GM21737 (cell line): ENCODE data around the gene ITPR1.
A peak's percentile ranks its signal among the peaks of the same experiment; 100 is the strongest.

Source experiments
- ATAC-seq: cut with Tn5 transposase; IDR thresholded peaks from one replicate; pipeline ENCODE4 v1.9.1; 2021; ENCODE audit warnings: mild to moderate bottlenecking, moderate library complexity; ENCODE audit not compliant: unreplicated experiment

ITPR1 gene

GRCh38 chr3:4770561-4770960 lies 277.4 kb downstream of the ITPR1 start:
- no peak for ATAC-seq

DNA sequence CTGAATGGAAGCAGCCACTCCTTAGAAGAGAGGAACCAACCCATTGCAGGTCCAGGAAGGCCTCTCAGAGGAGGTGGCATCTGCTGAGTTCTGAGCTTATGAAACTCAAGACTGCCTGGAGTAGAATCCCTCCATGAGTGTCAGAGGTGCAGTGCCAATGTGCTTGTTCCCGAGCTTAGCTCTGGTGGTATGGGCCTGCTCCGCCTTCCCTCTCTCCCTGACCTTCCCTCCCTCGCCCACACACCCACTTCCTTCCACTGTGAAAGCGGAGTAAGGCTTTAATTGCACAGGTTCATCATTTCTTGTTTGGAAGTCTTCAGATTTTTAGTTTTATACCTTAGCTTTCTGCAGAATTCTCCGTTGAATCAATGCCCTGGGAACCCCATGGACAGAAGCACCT lies 278.1 kb downstream of the ITPR1 start:
- no peak for ATAC-seq

GRCh38 chr3:4772171-4772804 lies 279.1 kb downstream of the ITPR1 start:
- ATAC-seq = no peak

GRCh38 chr3:4772858-4773257 lies 279.7 kb downstream of the ITPR1 start:
- no peak for ATAC-seq

- ATAC-seq = no peak
These were observed 280.4 kb downstream of the ITPR1 start for GRCh38 chr3:4773583-4773982.

DNA sequence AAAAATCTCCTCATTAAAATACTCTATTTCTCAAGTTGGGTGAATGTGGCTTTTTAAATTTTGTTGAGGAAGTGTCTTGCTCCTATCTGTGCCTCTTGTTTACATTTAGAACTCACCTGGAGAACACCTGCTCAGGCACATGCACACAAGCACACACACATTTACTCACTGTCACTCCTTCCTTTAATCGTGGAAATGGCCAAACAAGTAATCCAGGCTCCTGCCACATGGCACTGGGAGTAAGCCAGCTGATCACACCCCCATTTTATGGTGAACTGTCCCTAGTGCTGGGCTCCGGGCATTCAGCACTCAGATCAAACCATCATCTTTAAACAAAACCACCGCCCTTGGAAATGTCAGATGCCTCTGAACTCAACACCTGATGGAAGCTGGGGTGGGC lies 281.4 kb downstream of the ITPR1 start:
- ATAC-seq = no peak

- peak; percentile 39 for ATAC-seq
These were observed 283.3 kb downstream of the ITPR1 start for GRCh38 chr3:4776399-4776979.

- peak; percentile 89 for ATAC-seq
These were observed 283.9 kb downstream of the ITPR1 start for GRCh38 chr3:4776980-4777581.

- no peak for ATAC-seq
These were observed 285.0 kb downstream of the ITPR1 start for GRCh38 chr3:4778119-4778518.

DNA sequence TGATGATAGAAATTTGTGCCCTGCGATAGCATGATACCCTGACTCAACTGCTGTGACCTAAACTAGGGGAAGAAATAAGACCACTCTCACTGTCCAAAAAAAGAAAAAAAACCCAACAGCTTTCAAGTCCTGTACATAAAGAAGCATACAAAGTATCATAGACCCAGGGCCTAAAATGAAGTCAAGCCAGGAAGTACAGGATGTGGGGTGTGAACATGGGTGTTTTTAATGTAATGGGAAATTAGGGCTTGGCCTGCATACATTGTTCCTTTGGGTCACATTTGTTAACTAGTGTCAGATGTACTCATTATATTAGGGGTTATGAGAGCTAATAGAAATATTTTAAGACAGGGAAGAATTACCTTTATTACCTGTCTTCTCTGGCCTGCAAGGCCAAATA lies 285.6 kb downstream of the ITPR1 start:
- ATAC-seq = no peak

GRCh38 chr3:4780545-4780957 lies 287.4 kb downstream of the ITPR1 start:
- no peak for ATAC-seq

GRCh38 chr3:4782095-4782494 lies 288.9 kb downstream of the ITPR1 start:
- no peak for ATAC-seq

DNA sequence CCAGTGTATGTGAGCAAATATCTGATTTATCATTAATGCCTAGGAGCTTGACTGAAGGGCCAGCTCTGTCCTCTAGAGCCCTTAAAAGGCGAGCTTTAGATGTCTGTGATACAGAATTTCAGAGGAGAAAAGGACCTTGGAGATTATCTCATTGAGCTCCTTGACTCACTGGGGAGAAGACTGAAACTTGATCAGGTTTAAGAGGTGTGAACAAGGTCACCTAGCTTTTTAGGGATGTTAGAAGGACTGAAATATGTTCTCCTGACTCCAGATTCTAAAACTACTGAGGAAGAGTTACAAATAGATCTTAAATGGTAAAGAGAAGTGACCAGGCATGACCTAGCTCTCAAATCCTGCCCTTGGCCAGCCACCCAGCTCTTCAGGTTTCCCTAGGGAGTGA lies 292.4 kb downstream of the ITPR1 start:
- ATAC-seq = no peak

DNA sequence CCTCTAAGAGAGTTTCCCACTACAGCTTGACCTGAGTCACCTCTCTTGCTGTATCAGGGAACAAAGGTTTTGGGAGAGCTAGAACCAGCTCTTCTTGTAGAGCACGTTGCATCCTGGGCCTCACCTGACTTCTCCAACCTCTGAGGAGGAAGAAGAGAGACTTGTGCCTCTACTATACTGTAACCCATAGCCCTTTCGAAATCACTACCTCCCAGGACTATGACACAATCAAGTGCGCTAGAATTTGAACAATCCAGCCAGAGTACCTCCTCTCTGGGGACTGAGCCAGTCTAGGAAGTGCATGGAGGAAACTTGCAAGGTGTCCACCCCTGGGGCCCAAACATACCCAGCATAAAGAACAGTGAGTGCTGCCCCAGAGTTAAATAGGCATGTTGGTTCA lies 293.3 kb downstream of the ITPR1 start:
- ATAC-seq = no peak

DNA sequence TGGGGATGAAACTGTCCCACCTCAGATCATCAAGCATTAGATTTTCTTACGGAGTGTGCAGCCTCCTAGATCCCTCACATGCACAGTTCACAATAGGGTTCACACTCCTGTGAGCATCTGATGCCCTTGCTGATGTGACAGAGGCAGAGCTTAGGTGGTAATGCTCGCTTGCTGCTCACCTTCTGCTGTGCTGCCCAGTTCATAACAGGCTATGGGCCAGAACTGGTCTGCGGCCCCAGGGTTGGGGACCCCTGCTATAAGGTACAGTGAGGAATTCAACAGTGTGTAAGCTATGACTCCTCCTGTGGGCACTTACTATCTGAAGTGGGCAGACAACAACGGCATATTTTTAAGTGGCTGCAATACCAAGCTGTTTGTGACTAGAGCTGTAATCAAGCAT lies 298.2 kb downstream of the ITPR1 start:
- no peak for ATAC-seq

GRCh38 chr3:4793311-4793710 lies 300.2 kb downstream of the ITPR1 start:
- ATAC-seq = no peak

DNA sequence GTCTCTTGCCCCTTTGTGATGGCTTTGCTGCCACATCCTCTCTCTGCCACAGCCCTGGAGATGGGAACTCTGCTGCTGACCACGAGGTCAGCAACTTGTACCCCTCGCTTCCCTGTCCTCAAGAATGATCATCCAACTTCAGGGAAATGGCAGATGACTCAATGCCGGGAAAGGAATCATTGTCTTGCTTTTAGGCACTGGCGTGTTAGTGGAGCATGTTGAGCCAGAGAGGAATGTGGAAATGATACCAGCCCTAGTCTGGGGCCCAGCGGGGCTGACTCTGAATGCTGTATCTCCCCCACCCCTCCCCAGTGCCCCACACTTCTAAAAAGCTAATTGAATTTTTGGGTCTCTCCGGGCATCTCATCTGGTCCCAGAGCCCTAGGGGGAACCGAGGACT lies 301.2 kb downstream of the ITPR1 start:
- no peak for ATAC-seq

DNA sequence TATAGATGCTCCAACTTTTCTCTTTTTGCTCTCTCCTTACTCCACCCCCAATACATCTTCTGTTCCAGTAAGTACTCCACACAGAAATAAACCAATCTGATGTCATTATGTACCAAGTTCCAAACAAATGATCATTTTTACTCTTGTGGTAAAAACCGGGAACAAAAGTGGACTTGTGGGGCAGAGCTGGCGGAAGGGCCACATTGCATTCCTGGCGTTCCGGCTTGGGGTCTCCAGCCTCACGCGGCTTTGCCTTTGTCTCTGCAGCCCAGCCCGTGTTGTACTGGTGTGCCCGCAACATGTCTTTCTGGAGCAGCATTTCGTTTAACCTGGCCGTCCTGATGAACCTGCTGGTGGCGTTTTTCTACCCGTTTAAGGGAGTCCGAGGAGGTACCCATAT lies 301.6 kb downstream of the ITPR1 start:
- no peak for ATAC-seq

DNA sequence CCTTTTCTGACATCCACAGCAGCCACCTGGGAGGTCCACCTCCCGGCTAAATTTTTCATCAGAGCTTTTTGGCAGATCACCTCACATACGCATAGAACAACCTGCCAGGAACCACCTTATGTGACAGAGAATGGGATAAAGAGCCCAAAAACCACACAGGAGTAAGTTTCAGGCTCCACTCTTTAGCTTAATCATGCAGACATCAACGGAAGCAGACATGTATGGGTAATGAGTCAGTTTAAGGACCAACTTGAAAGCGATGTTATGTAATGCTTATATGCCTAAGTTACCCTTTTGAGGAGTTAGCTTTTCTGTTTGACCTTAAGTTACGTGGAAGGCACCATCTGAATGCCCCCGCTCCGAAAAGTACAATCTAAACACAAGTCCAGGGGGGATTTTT lies 302.8 kb downstream of the ITPR1 start:
- ATAC-seq = no peak

DNA sequence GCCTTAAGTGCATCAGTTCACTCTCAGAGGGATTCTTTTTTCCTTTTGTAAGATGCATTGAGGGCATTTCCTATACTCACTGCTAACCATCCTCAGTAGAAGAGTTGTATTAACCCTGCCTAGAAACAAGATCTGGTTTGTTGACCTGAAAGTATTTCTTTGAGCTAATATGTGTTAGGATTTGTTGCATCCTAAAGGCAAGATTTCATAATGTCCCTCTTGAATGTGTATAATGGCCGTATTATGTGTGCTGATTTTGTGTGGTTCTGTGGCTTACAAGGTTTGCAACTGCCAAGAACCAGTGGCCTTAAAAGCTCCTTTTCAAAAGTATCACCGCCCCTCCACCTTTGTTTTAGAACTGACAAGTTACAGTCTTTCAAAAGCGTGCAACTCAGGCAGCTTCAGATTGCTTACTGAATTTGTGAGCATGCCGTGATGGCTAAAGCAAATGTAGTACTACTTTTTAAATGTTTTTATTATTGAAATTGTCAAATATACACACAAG lies 304.1 kb downstream of the ITPR1 start:
- no peak for ATAC-seq

- ATAC-seq = no peak
These were observed 306.4 kb downstream of the ITPR1 start for GRCh38 chr3:4799266-4800256.
